HG02981 (cell line): ENCODE results near the gene PSD.
A peak's percentile ranks its signal among the peaks of the same experiment; 100 is the strongest.

Experiments
- ATAC-seq: cut with Tn5 transposase; IDR thresholded peaks from one replicate; pipeline ENCODE4 v1.9.1; 2021; ENCODE audit warnings: mild to moderate bottlenecking, moderate library complexity; ENCODE audit not compliant: unreplicated experiment

Gene PSD

DNA sequence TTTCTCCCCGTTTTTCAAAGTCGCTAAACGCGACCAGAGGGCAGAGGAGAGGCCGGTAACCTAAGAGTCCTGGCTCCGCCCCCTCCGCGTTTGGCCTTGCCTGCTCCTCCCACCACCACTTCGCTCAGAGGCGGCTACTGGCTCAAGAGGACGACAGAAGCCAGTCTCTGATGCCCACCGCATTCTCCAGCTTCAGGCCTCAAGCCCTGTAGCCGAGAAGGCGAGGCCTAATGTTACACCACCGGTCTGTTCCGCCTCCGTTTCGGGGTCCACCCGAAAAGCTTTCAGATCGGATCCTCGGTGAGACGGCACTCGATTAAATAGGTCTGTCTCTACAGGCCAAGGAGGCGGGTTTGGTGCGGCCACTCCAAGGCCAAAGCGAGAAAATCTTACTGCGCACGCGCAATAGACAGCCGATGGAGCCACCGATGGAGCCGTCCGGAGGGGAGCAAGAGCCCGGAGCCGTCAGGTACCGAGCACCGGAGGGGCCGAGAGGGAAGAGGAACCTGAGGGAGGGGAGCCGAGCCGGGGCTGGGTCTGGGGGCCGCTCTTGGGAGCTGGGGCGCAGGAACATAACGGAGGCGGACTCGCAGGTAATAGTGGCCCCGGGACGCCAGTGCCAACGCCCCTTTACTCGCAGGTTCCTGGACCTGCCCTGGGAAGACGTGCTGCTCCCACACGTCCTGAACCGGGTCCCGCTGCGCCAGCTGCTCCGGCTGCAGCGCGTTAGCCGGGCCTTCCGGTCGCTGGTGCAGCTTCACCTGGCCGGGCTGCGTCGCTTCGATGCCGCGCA is 2.3 kb upstream of the PSD start, which contains the start of gene FBXL15:
FBXL15 (plus strand) TSS at position 123 of the 793 bp plus-strand sequence; CDS start at position 417, 294 bp downstream.
- ATAC-seq, result peak; percentile 65

DNA sequence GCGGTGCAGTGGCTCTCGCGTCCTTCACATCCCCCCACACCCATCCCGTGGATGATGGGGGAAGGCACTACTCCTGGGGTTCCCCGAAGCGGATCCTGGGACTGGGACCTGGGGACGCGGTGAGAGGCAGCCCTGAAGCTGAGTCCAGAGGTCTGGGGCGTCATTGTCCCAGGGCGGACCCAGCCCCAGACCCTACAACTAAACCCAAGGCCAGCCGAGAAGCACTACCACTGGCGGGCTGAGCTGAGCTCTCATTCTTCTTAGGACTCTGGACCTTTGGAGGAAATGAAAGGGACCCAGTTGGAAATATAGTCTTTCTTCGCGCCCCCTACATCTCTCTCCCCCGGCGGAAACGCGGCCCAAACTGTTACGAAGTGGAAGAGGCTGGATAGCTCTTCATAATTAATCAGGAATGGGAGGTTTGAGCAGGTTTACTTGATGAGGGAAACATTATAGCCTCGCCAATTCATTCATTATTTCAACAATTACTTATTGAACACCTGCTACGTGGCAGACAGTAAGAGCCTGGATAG is 1.7 kb upstream of the PSD start:
- no peak for ATAC-seq

DNA sequence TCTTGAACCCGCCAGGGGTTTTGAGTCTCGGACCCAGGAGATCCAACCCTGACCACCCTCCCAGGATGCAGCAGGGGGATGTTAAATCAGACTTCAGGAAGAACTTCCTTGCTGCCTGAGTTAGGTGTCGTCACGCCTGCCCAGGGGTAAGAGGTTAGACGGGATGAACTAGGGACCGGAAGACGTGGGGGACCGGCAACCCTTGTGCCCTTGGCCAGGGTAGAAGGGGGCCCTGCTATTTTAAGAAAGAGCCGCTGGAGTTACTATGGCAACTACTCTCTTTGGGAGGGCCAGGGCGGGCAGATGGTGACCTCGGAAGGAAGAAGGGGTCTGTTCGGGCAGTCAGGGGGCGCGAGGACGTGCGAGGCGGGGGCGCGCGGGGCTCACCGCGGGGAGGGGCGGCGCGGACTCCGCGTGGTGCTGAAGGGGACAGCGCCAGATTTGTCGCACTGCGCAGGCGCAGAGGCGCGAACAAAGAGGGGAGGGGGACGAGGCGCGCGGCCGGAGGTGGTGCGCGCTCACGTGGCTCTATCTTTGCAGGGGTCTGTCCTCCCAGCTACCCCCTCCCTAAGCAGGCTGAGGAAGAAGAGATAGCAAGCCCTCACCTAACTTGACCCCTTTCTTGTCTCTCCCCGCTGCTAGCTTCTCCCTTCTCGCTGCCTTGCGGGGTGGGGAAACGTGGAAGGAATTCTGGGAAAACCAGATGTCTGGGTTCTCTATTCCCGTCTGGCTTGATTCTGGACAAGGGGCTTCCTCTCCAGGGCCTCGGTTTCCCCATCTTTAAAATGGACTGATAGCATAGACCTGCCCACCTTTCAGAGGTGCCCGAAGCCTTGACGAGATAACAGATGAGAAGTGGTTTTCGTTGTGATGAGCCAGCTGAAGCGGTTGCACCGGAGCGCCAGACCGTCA is 940 bp upstream of the PSD start:
- ATAC-seq, result no peak

DNA sequence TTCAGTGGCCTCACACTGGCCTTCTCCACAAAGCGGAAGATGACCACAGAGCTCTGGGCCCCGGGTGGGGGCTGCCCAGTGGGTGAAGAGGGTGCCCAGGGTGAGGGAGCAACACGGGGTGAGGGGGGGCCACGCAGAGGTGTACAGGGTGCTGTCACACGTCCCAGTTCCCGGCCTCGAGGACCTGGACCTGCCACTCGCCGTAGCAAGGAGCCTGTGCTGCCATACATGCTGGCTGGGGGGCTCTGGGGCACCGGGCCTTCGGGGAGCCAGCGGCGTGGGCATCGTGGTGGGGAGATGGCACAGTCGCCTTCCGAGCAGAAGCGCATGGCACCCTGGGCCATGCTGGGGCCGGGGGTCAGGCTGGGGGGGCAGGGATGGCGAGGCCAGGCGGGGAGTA is 1.9 kb downstream of the PSD start:
- ATAC-seq, result no peak

DNA sequence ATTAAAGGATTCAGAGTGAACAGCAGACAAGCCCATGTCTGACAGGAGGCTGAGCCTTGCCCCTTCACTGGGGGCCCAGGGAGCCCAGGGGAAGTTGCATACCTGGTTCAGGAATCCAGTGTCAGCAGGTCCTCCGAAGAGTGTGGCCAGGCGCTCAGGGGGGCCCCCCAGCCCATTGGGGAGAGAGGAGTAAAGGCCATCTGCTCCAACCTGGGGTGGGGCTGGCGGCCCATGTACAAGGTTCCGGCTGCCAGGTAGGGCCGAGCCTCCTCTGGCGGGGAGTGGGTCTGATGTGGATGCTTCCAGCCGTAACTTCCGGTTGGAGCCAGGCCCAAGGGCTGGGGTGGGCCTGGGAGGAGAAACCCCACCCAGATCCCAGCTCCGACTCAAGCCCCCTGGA is 2.3 kb downstream of the PSD start:
- no peak for ATAC-seq

DNA sequence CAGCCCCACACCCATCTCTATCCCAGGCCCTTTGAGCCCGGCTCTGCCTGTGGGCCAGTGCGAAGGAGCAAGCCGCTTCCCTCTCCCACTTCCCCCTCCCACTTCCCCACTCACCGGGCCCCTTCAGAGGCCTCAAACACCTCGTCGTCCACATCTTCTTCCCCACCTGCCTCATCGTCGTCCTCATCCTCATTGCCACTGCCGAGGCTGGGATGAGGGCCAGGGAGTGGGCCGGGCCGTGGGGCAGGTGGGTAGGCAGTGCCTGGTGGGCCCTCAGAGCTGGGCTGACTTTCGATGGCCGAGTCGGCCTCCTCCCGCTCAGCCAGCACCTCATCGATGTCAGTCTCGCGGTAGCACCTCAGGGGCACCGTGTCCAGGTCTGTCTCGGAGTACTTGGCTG is 3.8 kb downstream of the PSD start:
- ATAC-seq, result no peak

DNA sequence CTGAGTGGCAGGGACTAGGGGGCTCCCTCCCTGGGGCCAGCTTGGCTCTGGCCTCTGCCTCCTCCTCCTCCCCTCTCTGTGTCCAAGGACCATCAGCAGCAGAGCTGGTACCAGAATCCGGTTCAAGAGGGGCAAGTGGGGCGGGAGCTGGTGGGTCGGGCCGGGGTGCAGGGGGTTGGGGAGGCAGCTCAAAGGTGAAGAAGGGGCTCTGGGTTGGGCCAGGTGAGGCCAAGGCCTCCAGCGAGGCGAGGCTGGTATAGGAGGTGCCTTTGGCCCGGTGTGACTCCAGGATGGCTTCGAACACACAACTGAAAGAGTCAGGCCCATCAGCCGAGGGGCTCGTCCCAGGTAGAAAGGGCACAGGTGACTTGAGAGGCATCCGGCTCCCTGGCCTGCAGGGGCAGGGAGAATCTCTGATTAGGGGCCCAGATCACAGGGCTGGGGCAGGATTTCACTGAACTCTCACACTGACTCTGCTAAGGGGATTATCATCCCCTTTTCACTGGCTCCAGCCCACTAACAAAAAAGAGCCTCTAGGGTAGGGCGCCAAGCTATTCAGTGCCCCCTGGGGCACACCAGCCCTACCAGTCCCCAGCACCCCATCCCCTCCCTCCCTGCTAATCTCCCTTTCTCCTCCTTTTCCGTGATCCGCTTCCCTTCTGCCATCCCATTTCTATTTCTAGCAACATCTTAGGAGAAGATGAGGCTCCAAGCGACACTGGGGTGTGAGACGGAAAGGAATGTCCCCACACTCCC is 4.6 kb downstream of the PSD start:
- ATAC-seq, result no peak

DNA sequence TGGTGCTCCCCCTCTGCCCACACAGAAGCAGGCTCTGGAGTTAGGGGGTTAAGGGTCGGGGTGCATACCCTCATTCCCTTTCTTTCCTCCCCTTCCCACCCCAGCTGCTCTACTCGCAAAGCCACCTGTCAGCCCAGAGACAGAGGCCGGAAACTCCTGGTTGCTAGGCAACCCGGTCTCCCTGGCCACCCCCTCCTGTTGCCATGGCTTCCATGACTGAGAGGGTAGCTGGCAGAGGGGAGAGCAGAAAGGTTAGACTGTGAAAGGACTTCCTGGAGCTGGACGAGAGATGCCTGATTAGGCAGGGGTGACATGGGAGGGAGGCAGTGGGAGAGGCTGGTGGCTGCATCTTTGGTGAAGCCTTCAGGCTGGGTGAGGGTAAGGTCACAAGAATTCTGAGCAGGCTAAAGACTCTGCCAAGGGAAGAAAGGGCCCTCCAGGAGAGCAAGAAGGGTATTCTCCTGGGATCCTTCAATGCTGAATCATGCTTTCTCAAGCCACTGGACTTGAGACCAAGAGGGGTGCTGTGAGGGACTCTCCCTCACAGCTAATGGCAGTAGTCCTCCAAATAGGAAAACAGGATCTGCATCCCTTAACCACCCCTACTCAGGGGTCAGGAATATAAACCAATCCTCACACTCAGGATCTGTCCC is 5.4 kb downstream of the PSD start:
- no peak for ATAC-seq

DNA sequence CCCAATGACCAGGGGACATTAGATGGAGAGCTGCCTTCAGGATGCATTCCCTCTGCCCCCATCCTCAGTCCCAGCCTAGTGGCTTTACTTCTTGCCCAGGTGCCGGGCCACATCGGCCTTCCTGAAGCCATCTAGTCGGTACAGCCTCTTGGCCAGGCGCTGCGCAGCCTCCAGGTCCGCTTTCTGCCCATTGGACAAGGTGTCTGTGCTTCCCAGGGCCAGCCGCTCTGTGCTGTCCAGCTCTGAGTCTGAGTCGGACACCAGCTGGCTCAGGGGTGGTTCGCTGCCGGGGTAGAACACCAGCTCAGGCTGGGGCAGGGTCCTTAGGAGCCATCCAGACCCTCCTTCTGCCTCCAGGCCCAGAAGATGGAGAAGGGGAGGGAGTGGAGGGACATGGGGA is 6.3 kb downstream of the PSD start:
- ATAC-seq, result no peak

DNA sequence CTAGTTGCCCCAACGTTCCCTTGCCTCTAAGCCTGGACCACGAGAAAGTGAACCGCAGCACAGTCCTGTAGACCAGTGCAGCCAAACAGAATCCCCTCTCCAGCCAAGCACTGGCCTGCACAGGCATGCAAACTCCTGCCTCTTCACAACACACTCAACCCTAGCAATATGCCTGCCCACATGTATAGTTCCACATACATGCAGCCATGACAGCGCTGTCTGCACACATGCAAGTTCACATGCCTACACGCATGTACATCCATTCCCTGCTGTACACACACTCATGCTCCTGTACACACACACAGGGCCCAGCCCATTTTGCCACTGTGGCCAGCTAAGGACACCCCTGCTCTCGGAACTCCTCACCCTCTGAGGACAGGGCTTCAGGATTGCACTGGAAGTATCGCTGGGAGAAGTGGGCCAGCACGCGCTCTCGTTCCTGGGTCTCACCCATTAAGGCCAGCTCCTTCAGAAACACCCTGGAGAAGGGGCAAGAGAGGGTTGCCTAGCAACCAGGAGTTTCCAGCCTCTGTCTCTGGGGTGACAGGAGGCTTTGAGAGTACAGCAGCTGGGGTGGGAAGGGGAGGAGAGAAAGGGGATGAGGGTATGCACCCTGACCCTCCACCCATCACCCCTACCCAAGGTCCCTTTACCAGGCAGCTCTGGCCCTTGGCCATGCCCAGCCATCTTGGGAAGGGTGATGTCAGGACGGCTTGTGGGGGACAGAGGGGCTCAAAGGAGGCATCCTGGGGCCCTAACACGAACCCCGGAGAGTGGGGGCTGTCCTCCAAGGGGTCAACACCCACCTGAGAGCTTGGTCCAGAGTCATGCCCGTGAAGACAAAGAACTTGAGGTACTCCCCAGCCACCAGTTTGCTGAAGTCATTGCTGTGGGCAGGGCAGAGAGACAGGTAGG is 7.0 kb downstream of the PSD start:
- no peak for ATAC-seq

DNA sequence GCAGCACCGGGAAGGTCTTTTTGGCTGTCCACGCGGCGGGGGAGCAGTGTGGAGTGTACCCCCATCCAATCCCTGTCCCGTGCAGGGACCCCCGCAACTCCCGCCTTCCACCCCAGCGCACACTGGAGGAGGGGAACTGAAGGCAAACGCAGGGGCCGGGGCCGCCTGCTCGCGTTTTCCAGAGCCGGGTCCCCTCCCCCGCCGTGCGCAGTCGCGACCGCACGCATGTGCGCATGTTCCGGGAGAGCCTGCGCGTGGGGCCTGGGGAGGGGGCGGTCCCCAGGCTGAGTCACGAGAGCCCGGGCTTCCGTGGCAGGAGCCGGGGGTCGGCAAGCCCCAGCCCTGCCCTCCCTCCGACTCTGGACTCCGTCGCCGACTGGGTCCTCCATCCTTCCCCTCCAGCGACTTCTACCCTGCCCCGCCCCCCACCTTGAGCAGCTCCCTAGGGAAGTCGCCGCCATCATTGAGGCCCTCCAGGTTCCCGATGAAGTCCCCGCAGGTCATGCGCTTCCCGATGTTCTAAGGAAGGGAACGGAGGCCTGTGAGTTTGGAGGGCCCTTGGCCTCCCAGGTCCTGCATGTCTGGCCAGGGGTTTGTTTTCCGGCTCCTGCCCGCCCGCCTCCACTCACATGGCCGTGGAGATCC is 8.0 kb downstream of the PSD start:
- no peak for ATAC-seq

DNA sequence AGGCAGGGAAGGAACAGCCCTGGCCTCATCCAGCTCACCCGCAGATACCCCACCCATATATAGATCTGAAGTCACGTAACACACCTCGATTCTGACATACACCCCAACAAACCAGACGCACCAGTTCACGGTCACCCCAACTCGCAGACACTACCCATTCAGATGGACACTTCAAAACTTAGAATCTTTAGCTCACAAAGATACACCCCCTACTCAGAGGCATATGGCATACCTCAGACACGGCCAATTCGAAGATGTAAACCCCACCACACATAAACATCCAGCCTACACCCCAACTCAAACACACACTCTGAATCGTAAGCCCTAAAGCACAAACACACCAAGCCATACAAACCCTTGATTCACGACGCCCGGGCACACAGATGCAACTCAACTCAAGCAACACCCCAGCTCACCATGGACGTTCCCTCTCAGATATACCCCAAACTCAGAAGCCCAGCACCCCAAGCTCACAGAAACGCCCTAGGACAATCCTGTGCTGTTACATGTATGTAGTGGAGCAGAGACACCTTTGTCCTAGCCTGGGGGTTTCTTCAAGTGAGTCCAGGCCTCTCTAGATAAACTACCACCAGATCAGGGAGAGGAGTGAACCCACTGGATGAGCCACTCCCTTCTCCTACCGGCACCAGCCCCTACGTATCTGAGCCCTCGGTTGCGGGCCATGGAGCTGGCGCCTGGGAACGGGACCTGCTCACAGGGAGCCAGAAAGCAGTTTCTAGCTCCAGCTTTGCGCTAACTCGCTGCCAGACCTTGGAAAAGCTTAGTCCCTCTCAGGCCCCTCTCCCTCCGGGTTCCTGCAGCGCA is 8.8 kb downstream of the PSD start:
- ATAC-seq, result no peak

DNA sequence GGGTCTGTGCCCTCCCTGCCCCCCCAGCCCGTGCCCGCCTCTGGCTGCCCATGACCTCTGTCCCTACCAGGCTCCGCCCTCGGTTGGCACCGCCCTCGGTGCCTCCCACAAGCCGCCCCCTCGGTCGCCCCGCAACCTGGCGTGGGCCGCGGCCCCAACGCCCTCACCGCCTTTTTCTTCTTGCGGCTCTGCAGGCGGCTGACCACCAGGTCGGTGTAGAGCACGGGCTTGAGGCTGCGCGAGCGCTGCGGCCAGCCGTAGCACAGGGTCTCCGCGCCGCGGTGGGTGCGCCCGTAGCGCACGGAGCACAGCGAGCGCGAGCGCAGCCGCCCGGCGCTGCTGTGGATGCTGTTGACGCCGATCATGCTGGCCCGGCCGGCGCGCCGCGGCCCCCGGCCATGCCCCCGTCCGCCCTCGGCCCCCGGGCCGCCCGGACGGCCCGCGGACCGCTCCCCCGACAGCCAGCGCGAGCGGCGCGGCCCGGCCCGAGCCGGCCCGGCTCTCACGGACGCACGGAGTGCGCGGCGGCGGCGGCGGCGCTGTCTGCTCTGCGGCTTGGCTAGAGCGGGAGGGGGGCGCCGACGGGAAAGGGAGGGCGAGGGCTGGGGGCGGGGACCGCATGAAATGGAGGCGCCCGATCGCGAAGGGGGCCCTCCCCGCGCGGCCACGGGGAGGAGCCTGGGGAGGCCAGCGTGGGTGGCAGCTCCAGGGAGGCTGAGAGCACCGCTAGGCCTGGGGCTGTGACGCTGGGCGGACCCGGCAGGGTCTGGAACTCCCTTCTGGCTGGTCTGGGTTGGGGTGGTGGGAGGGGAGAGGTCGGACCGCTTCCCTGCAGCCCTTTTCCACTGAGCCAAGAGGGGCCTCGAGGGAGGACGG is 9.6 kb downstream of the PSD start:
- ATAC-seq, result no peak

DNA sequence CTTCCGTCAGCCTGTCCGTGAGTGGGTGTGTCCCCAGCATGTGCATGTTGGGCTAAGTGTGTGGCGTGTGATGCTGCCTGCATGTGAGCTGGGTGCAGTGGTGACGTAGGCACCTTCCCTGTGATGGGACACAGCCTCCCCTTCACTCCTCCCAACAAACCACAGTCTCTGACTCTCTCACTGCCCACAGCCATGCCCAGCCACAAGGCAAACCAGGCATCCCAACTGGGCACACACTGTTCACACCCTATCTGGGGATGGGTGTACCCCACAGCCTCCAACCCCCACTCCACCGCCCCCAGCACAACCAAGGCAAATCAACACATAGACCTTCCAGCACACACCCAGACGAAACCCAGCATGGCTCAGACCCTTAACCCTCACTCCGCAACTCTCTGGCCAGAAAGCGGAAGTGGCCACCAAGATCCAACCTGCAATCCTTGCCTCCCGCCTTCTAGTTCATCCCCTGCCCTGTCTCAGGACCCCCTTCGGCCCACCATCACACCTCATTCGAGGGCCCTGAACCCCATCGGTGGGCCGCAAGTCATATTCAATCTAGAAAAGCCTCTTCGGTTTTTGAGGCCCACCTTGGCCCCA is 10.4 kb downstream of the PSD start:
- no peak for ATAC-seq

DNA sequence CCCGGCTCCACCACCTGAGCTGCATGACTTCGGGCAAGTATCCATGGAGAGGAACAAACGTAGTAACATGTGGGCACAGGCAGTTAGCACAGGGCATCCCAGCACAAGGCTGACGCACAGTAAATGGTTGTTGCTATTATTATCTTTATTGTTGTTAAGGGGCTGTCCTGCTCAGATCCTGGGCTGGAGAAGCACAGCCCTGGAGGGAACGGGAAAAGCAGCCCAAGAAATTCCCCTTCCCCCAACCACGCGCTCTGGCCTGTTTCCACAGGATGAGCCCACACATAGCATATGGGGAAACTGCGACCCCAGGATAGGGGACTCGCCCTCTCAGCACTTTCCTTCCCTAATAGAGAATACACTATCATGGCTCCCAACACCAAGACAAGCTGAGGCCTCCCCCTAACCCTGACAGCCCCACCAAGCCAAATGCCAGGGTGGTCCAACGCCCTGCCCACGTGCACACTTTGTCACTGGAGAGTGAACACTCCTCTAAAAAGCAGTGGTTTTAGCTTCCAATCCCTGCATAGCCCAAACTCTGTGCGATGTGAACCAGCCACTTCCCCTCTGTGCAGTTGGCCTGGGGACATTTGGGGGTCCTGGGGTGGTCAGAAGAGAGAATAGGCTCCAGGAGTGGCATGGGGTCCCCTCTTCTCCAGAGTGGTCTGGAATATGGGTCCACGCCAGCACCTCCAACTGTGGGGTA is 11.0 kb downstream of the PSD start:
- ATAC-seq, result no peak

DNA sequence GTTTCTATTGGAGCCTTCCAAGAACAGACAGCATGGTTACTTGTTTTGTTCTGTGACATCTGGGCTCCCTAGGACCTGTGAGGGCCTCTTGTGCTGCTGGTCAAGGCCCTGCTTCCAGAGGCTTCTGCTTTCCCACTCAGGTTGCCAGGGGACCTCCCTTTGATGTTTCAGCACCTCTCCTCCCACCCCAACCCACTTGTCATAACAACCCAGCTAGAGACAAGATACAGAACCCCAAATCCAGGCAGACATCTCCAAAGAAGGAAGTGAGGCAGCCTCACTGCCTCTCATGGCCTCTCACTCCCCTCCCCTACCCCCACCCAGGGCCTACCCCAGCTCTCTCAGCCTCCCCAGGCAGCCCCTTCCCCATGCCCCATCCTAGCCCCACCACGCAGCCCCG is 11.8 kb downstream of the PSD start:
- ATAC-seq, result no peak
